CD4-positive, alpha-beta memory T cell (primary cell): ENCODE results near the gene ESCO1. TPM values are rescaled to one million over a fixed set of nuclear protein-coding genes. Genes with fewer than 3 reads are reported as not detected.

Experiments used
- CTCF ChIA-PET: fragments of 350-600 bp; sonication (Branson Sonifier 250); formaldehyde crosslinking; loops from one replicate; lab custom pipeline; 2021; ENCODE audit warnings: inconsistent platforms; ENCODE audit not compliant: partially characterized antibody; lab: Charles Lee
- POLR2A ChIA-PET: fragments of 350-600 bp; sonication (Branson Sonifier 250); formaldehyde crosslinking; loops from one replicate; lab custom pipeline; 2021; ENCODE audit not compliant: partially characterized antibody; lab: Charles Lee
- DNase-seq, 5 donors: peaks; one replicate each; pipeline versions ENCODE4 v3.0.0 to v3.0.0-alpha.2; 2020 to 2022; ENCODE audit warnings: mixed read lengths in 1 of 5
- H3K27ac ChIP-seq: one replicate; pipeline ENCODE4 v1.7.0; 2013; ENCODE audit warnings: low read depth, low read length
- H3K27me3 ChIP-seq: 2 replicates; pipeline ENCODE4 v1.7.0; 2013; ENCODE audit warnings: mild to moderate bottlenecking, low read length, moderate library complexity; ENCODE audit not compliant: insufficient read depth
- H3K36me3 ChIP-seq: 2 replicates; pipeline ENCODE4 v1.7.0; 2013; ENCODE audit warnings: mild to moderate bottlenecking, low read length, moderate library complexity; ENCODE audit not compliant: insufficient read depth
- H3K4me1 ChIP-seq: 2 replicates; pipeline ENCODE4 v1.7.0; 2013; ENCODE audit warnings: mild to moderate bottlenecking, low read length, moderate library complexity; ENCODE audit not compliant: insufficient read depth
- H3K4me3 ChIP-seq, 2 donors: one replicate each; pipeline ENCODE4 v1.7.0; 2013; ENCODE audit warnings: low read length in 2 of 2, mild to moderate bottlenecking in 1 of 2
- H3K9me3 ChIP-seq, 2 donors: one replicate each; pipeline ENCODE4 v1.7.0; 2013; ENCODE audit warnings: low read length in 2 of 2, control low read depth in 1 of 2; ENCODE audit not compliant: control insufficient read depth in 1 of 2
- H3K27ac Mint-ChIP-seq, 7 donors: one replicate each; pipeline ENCODE4 v1.8.0; 2020 to 2021; ENCODE audit warnings: mixed read lengths in 7 of 7, mild to moderate bottlenecking in 6 of 7, inconsistent platforms in 3 of 7, moderate library complexity in 3 of 7
- H3K27me3 Mint-ChIP-seq, 2 donors: one replicate each; pipeline ENCODE4 v1.8.0; 2020 to 2021; ENCODE audit warnings: mixed read lengths in 2 of 2
- H3K36me3 Mint-ChIP-seq, 2 donors: one replicate each; pipeline ENCODE4 v1.8.0; 2020 to 2021; ENCODE audit warnings: mixed read lengths in 2 of 2, inconsistent platforms in 1 of 2, mild to moderate bottlenecking in 1 of 2
- H3K4me1 Mint-ChIP-seq, 4 donors: one replicate each; pipeline ENCODE4 v1.8.0; 2020 to 2021; ENCODE audit warnings: mixed read lengths in 4 of 4, mild to moderate bottlenecking in 1 of 4
- H3K4me3 Mint-ChIP-seq, 8 donors: one replicate each; pipeline ENCODE4 v1.8.0; 2020 to 2021; ENCODE audit warnings: mixed read lengths in 8 of 8, mild to moderate bottlenecking in 7 of 8, moderate library complexity in 6 of 8, inconsistent platforms in 3 of 8
- H3K9me3 Mint-ChIP-seq, 8 donors: one replicate each; pipeline ENCODE4 v1.8.0; 2020 to 2021; ENCODE audit warnings: mixed read lengths in 8 of 8, mild to moderate bottlenecking in 5 of 8, inconsistent platforms in 3 of 8, moderate library complexity in 1 of 8
- intact Hi-C: fragments of 100-400 bp; cut with micrococcal nuclease; formaldehyde crosslinking; loops from one replicate; pipeline ENCODE4 v1.15.1; 2023
- polyA plus RNA-seq, 2 donors: library from polyadenylated mRNA; unstranded; fragments of 300-500 nt; fragmentation: Illumina TruSeq; gene quantifications; one replicate each; pipeline ENCODE4 v1.2.3, GENCODE V29; 2021
- total RNA-seq, 2 experiments: library from RNA; stranded (reverse); gene quantifications; one replicate each; pipeline ENCODE4 v1.2.3, GENCODE V29; 2021

The ESCO1 gene
- total and polyA plus RNA-seq, 4 experiments from 2014 or later, result 4.6 to 38.2 (median 22.1) TPM

DNA sequence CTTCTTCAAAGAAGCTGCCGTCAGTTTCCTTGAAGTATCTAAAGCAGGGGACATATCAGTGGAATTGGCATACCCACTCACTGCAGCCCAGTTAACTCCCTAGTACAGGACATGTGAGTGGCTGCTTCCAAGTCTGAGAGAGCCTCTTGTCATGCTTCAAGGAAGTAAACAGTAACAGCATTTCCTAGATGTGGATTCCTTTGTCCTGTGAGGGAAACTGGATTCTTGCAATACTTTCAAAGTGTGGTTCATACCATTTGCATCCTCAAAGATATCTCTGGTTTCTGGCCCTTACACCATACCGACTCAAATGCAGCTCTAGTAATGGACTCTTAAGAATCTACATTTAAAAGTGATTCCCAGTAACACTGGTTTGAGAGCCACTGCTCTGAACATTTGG, 87.2 kb downstream of the ESCO1 start:
- no peaks in the 10 kb centered on the region for H3K4me1 ChIP-seq
- intact Hi-C loops, result no loop called here
- ChIA-PET POLR2A (no interaction called here), CTCF (interaction anchor here (1.0 to 1.1 kb wide), 2 partner anchors 10 to 24 kb away, joined by 3 read pairs; no protein-coding TSS in a partner anchor)
- no peaks in the 10 kb centered on the region for H3K27me3 ChIP-seq
- H3K27ac ChIP-seq, result no peak overlapping the region
- H3K36me3 ChIP-seq, result no peaks in the 10 kb centered on the region
- no peaks in the 10 kb centered on the region for H3K9me3 ChIP-seq
- Mint-ChIP-seq H3K27ac (peak overlapping the region in 1 of 7 donors; percentile 53), H3K4me1 (peaks cover 0 to 2% (median 0%) of the 10 kb centered on the region in 4 donors), H3K27me3 (no peaks in the 10 kb centered on the region), H3K9me3 (peaks cover 0 to 5% (median 2%) of the 10 kb centered on the region in 8 donors), H3K36me3 (peaks cover 34% of the 10 kb centered on the region in 2 donors), H3K4me3 (no peak overlapping the region)
- no peak for DNase-seq
- no peak overlapping the region for H3K4me3 ChIP-seq

DNA sequence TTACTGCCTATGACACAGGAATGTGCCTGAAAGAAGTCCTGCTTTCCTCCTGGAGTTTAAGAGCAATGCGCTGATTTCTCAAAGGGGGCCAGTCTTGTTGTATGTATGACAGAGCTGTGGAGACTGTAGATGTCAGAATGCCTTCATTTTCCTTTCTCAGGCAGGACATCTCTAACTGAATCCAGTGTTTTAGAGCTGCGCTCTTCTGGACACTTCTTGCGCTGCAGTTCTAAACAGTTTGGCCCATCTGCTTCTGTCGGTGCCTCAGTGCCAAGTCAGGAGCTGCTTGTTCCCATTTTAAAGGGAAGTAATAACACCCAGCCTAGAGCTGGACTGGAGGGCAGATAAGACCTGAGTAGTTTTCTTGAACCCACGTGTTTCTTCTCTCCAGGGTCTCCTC, 91.4 kb downstream of the ESCO1 start:
- no peak overlapping the region for H3K27ac ChIP-seq
- H3K9me3 Mint-ChIP-seq, result peaks cover 0 to 5% (median 2%) of the 10 kb centered on the region in 8 donors
- no peaks in the 10 kb centered on the region for H3K4me1 ChIP-seq
- no peaks in the 10 kb centered on the region for H3K36me3 ChIP-seq
- no peaks in the 10 kb centered on the region for H3K27me3 ChIP-seq
- H3K4me1 Mint-ChIP-seq, result no peaks in the 10 kb centered on the region
- no peak overlapping the region for H3K4me3 ChIP-seq
- POLR2A ChIA-PET, result no interaction called here
- H3K27ac Mint-ChIP-seq, result no peak overlapping the region
- DNase-seq, result no peak
- intact Hi-C loops, result no loop called here
- no peak overlapping the region for H3K4me3 Mint-ChIP-seq
- peaks cover 18 to 19% of the 10 kb centered on the region in 2 donors for H3K36me3 Mint-ChIP-seq
- CTCF ChIA-PET, result no interaction called here
- no peaks in the 10 kb centered on the region for H3K27me3 Mint-ChIP-seq
- no peaks in the 10 kb centered on the region for H3K9me3 ChIP-seq

DNA sequence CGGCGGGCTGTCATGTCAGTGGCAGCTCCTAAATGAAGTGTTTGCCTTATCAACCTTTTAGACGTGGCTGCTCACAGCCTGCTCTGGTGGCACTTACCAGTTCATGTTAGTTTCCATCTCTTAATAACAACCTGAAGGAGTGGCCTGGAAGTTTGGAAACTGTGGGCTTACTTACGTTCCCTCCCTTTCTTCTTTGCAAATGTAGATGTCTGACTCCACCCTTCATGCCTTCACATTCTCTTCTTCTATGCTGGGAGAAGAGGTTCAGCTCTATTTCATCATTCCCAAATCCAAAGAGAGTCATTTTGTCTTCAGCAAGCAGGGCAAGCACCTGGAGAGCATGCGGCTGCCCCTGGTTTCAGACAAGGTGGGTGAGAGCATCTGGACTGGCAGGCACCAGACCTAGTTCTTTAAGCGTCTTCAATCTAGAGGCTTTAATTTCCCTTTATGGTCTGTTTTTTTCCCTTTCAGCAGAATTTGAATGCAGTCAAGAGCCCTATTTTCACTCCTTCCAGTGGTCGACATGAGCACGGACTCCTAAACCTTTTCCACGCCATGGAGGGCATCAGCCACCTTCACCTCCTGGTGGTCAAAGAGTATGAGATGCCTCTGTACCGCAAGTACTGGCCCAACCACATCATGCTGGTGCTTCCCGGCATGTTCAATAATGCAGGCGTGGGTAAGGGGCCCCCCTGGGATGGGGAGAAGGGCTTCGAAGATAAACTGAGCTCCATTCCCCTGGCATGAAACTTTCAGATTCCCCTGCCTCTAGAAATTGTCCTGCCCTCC, 92.4 kb downstream of the ESCO1 start:
- CTCF ChIA-PET, result no interaction called here
- Mint-ChIP-seq H3K27ac (peak overlapping the region in 1 of 7 donors; percentile 12), H3K9me3 (peaks cover 0 to 4% (median 2%) of the 10 kb centered on the region in 8 donors), H3K4me1 (no peaks in the 10 kb centered on the region), H3K27me3 (no peaks in the 10 kb centered on the region), H3K36me3 (peaks cover 8 to 11% of the 10 kb centered on the region in 2 donors), H3K4me3 (no peak overlapping the region)
- no peak for DNase-seq
- Histone ChIP-seq H3K4me1 (no peaks in the 10 kb centered on the region), H3K4me3 (no peak overlapping the region), H3K27ac (no peak overlapping the region), H3K36me3 (no peaks in the 10 kb centered on the region), H3K27me3 (no peaks in the 10 kb centered on the region), H3K9me3 (no peaks in the 10 kb centered on the region)
- intact Hi-C loops, result no loop called here
- POLR2A ChIA-PET, result no interaction called here

DNA sequence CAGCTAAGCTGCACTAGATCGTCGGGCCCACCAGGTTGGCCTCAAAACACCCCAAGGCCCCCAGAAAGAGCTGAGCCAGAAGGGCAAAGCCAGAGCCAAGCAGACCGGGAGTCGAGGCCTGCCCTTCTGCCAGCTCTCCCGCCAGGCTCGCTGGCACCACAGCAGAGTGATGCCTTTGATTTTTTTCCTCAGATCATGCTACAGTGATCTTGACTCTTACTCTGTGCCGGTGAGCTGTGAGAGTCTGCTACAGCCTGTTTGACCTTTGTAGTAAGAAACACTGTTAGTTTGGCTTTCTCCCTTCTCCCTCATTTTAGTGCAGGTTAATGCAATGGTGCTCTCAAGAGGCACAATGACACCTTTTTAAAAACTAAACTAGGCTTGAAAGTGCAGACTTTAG, 97.8 kb downstream of the ESCO1 start:
- Mint-ChIP-seq H3K27ac (no peak overlapping the region), H3K4me1 (no peaks in the 10 kb centered on the region), H3K9me3 (no peaks in the 10 kb centered on the region), H3K27me3 (no peaks in the 10 kb centered on the region), H3K4me3 (no peak overlapping the region), H3K36me3 (no peaks in the 10 kb centered on the region)
- H3K4me3 ChIP-seq, result no peak overlapping the region
- POLR2A ChIA-PET, result no interaction called here
- H3K27ac ChIP-seq, result no peak overlapping the region
- intact Hi-C loops, result no loop called here
- H3K27me3 ChIP-seq, result no peaks in the 10 kb centered on the region
- no peak for DNase-seq
- CTCF ChIA-PET, result interaction anchor here (2.3 kb wide), 1 partner anchor 13 kb away, joined by 8 read pairs; no protein-coding TSS in a partner anchor
- no peaks in the 10 kb centered on the region for H3K9me3 ChIP-seq
- H3K36me3 ChIP-seq, result no peaks in the 10 kb centered on the region
- H3K4me1 ChIP-seq, result no peaks in the 10 kb centered on the region

DNA sequence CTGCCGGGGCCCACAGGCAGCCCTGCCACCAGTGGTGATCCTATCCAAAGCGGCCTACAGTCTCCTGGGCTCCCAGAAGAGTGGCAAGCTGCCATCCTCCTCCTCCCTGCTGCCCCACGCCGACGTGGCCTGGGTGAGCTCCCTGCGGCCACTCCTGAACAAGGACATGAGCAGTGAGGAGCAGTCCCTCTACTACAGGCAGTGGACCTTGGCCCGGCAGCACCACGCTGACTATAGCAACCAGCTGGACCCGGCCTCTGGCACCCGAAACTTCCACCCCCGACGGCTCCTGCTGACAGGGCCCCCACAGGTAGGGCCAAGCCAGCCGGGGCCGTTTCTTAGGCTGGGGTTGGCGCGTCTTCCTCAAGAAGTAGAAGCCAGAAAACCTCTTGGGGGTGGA, 100.5 kb downstream of the ESCO1 start:
- CTCF ChIA-PET, result no interaction called here
- H3K36me3 ChIP-seq, result no peaks in the 10 kb centered on the region
- no peaks in the 10 kb centered on the region for H3K9me3 Mint-ChIP-seq
- no peak overlapping the region for H3K27ac ChIP-seq
- no peaks in the 10 kb centered on the region for H3K4me1 ChIP-seq
- peaks cover 0 to 5% of the 10 kb centered on the region in 2 donors for H3K27me3 Mint-ChIP-seq
- H3K27ac Mint-ChIP-seq, result no peak overlapping the region
- no peak overlapping the region for H3K4me3 Mint-ChIP-seq
- H3K4me1 Mint-ChIP-seq, result no peaks in the 10 kb centered on the region
- intact Hi-C loops, result no loop called here
- no peaks in the 10 kb centered on the region for H3K36me3 Mint-ChIP-seq
- no peak overlapping the region for H3K4me3 ChIP-seq
- no peaks in the 10 kb centered on the region for H3K9me3 ChIP-seq
- POLR2A ChIA-PET, result no interaction called here
- DNase-seq, result no peak
- H3K27me3 ChIP-seq, result no peaks in the 10 kb centered on the region

DNA sequence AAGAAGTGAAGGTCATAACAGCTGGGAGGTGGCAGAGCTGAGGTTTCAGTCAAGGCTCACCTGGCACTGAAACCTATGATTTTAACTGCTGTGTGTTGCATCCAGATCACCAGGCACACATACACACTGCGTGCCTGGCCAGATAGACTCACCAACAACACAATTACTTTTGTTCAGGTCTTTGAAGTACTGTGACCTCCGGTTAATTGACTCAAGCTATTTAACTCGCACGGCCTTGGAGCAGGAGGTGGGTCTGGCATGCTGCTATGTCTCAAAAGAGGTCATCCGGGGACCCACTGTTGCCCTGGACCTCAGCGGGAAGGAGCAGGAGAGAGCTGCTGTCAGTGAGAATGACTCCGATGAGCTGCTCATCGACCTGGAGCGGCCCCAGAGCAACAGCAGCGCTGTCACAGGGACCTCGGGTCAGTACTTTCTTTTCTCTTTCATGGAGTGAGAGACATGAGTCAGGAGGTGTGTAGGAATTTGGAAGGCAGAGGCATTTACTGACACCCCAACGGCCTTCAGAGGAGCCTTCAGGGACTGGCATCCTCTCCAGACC, 104.1 kb downstream of the ESCO1 start:
- no peak for DNase-seq
- CTCF ChIA-PET, result interaction anchor here (1.5 kb wide), 1 partner anchor 9 kb away, joined by 6 read pairs; no protein-coding TSS in a partner anchor
- no peaks in the 10 kb centered on the region for H3K36me3 ChIP-seq
- intact Hi-C loops, result no loop called here
- H3K9me3 ChIP-seq, result no peaks in the 10 kb centered on the region
- no peaks in the 10 kb centered on the region for H3K9me3 Mint-ChIP-seq
- POLR2A ChIA-PET, result no interaction called here
- H3K27ac Mint-ChIP-seq, result no peak overlapping the region
- no peaks in the 10 kb centered on the region for H3K36me3 Mint-ChIP-seq
- peaks cover 0 to 5% of the 10 kb centered on the region in 2 donors for H3K27me3 Mint-ChIP-seq
- no peak overlapping the region for H3K27ac ChIP-seq
- no peak overlapping the region for H3K4me3 ChIP-seq
- H3K4me1 ChIP-seq, result no peaks in the 10 kb centered on the region
- no peaks in the 10 kb centered on the region for H3K4me1 Mint-ChIP-seq
- H3K27me3 ChIP-seq, result no peaks in the 10 kb centered on the region
- H3K4me3 Mint-ChIP-seq, result no peak overlapping the region

DNA sequence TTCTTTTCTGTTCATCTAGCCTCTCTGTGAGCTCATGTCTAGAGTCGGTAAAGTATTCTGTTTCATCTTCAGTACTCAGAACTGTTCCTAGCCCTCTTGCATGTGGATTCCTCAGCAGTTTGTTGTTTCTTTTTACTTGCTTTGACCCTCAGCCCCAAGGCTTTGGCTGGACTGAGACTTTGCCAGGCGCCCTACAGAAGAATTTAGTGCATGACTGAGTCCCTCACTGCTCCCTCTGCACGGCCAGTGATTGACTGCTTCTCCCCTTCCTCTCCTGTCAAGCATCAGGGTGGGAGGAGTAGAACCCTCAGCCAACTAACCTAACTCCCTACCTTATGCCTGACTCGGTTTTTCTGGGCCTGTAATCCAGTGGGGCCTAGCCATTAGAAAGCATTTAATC, 109.8 kb downstream of the ESCO1 start:
- H3K4me1 ChIP-seq, result no peaks in the 10 kb centered on the region
- CTCF ChIA-PET, result interaction anchor here (1.6 kb wide), 1 partner anchor 12 kb away, joined by 8 read pairs; no protein-coding TSS in a partner anchor
- H3K27ac ChIP-seq, result no peak overlapping the region
- Mint-ChIP-seq H3K36me3 (no peaks in the 10 kb centered on the region), H3K27me3 (peaks cover 3 to 5% of the 10 kb centered on the region in 2 donors), H3K4me3 (no peak overlapping the region), H3K9me3 (no peaks in the 10 kb centered on the region), H3K27ac (no peak overlapping the region), H3K4me1 (no peaks in the 10 kb centered on the region)
- H3K9me3 ChIP-seq, result no peaks in the 10 kb centered on the region
- no peak for DNase-seq
- no peak overlapping the region for H3K4me3 ChIP-seq
- POLR2A ChIA-PET, result no interaction called here
- no peaks in the 10 kb centered on the region for H3K36me3 ChIP-seq
- no peaks in the 10 kb centered on the region for H3K27me3 ChIP-seq
- intact Hi-C loops, result no loop called here
